Left colon (tissue), 2 donors: Measurements from ENCODE around the gene AP4B1. TPM values are rescaled to one million over a fixed set of nuclear protein-coding genes. Genes with fewer than 3 reads are reported as not detected.
A peak's percentile ranks its signal among the peaks of the same experiment; 100 is the strongest.

Source experiments
- ATAC-seq: fragments of 200-7000 bp; cut with Tn5 transposase; one replicate; pipeline ENCODE4 v1.9.1; 2020; ENCODE audit warnings: mild to moderate bottlenecking, moderate library complexity
- DNase-seq, 2 donors: peaks; one replicate each; pipeline ENCODE4 v3.0.0-alpha.2; 2020
- intact Hi-C, 2 donors: fragments of 100-400 bp; cut with DNase I in 1 of 2; cut with micrococcal nuclease in 1 of 2; formaldehyde crosslinking; loops; one replicate each; pipeline versions ENCODE4 v1.11.2 to v1.14.0; 2022; cut with DNase I, micrococcal nuclease
- total RNA-seq, 2 donors: library from RNA; stranded (reverse); fragmentation: NEBNext Ultra II Directional; extraction: Animal tissue kit (Norgen Biotek cat#: 25700); gene quantifications; one replicate each; pipeline ENCODE4 v1.2.1, GENCODE V29; 2021
- donor health status: DM: no; HTN: no; CAD: no.
- donor health status: DM: yes; HTN: yes; CAD: no.

The AP4B1 gene
- total RNA-seq, 2 donors from 2014 or later = 19.0 to 22.6 TPM

- intact Hi-C loops = no loop called here
Observed at GRCh38 chr1:113934511-113935055, 30.0 kb upstream of the AP4B1 start.

GRCh38 chr1:113934006-113934405 lies 29.4 kb upstream of the AP4B1 start:
- DNase-seq = no peak
- no peak for ATAC-seq
- intact Hi-C loops = no loop called here

More at GRCh38 chr1:113934511-113935055, 30.0 kb upstream of the AP4B1 start:
- ATAC-seq = no peak
- DNase-seq = no peak

- intact Hi-C loops = no loop called here
- ATAC-seq = peak; percentile 15
Observed at GRCh38 chr1:113931451-113931851, 26.9 kb upstream of the AP4B1 start.

GRCh38 chr1:113930499-113931161 lies 26.0 kb upstream of the AP4B1 start:
- peak; percentile 40 to 53 for DNase-seq
- intact Hi-C loops = no loop called here

More at GRCh38 chr1:113931451-113931851, 26.9 kb upstream of the AP4B1 start:
- DNase-seq = no peak

GRCh38 chr1:113929750-113930498 lies 25.3 kb upstream of the AP4B1 start:
- DNase-seq = peak; percentile 41 to 67
- intact Hi-C loops = no loop called here
- ATAC-seq = peak; percentile 55

More at GRCh38 chr1:113930499-113931161, 26.0 kb upstream of the AP4B1 start:
- ATAC-seq = peak; percentile 28

- intact Hi-C loops = no loop called here
- DNase-seq = peak; percentile 93 to 96
- peak; percentile 83 for ATAC-seq
Observed at GRCh38 chr1:113928941-113929749, 24.5 kb upstream of the AP4B1 start, which contains the start of gene HIPK1. HIPK1 (plus strand) TSS chr1:113929324.

GRCh38 chr1:113928187-113928930 lies 23.8 kb upstream of the AP4B1 start:
- DNase-seq = no peak
- intact Hi-C loops = no loop called here
- peak; percentile 7 for ATAC-seq

- no peak for ATAC-seq
- intact Hi-C loops = no loop called here
- no peak for DNase-seq
Observed at GRCh38 chr1:113924473-113924872, 19.9 kb upstream of the AP4B1 start.

GRCh38 chr1:113922957-113923356 lies 18.4 kb upstream of the AP4B1 start:
- intact Hi-C loops = no loop called here
- ATAC-seq (no peak), DNase-seq (no peak)

GRCh38 chr1:113918243-113918642 lies 13.6 kb upstream of the AP4B1 start:
- intact Hi-C loops = no loop called here
- ATAC-seq (no peak), DNase-seq (no peak)

- intact Hi-C loops = no loop called here
- no peak for ATAC-seq
- no peak for DNase-seq
Observed at GRCh38 chr1:113917400-113918082, 12.9 kb upstream of the AP4B1 start.

- DNase-seq = no peak
- no peak for ATAC-seq
- intact Hi-C loops = no loop called here
Observed at GRCh38 chr1:113916974-113917373, 12.4 kb upstream of the AP4B1 start.

- ATAC-seq (no peak), DNase-seq (no peak)
- intact Hi-C loops = no loop called here
Observed at GRCh38 chr1:113913887-113914664, 9.5 kb upstream of the AP4B1 start.

GRCh38 chr1:113913312-113913668 lies 8.7 kb upstream of the AP4B1 start:
- no peak for ATAC-seq
- intact Hi-C loops = no loop called here
- DNase-seq = no peak

- peak; percentile 32 for ATAC-seq
- DNase-seq = no peak
- intact Hi-C loops = no loop called here
Observed at GRCh38 chr1:113912594-113913311, 8.2 kb upstream of the AP4B1 start.

GRCh38 chr1:113905435-113905861 lies 849 bp upstream of the AP4B1 start:
- no peak for DNase-seq
- intact Hi-C loops = no loop called here
- ATAC-seq = no peak

- intact Hi-C loops = no loop called here
- DNase-seq = no peak
- ATAC-seq = peak; percentile 16
Observed at GRCh38 chr1:113904293-113904673, 316 bp downstream of the AP4B1 start.
